Caco-2 (cell line): ENCODE results near the gene RNF11. TPM values are rescaled to one million over a fixed set of nuclear protein-coding genes. Genes with fewer than 3 reads are reported as not detected.

Experiments
- BruUV-seq: library from RNA; stranded (reverse); fragments of 400-500 nt; replicated peaks from 2 replicates; lab custom pipeline; 2021; lab: Mats Ljungman, UMichigan
- CTCF ChIA-PET: fragments of 300-600 bp; sonication (Branson Sonifier 250); formaldehyde crosslinking; loops from one replicate; lab custom pipeline; 2022; ENCODE audit warnings: antibody characterized with exemption; lab: Charles Lee
- POLR2A ChIA-PET: fragments of 300-600 bp; sonication (Branson Sonifier 250); formaldehyde crosslinking; loops from one replicate; lab custom pipeline; 2022; ENCODE audit warnings: antibody characterized with exemption; lab: Charles Lee
- DNase-seq, 2 experiments: peaks; one replicate each; pipeline versions ENCODE4 v3.0.0 to v3.0.0-alpha.2; 2020 to 2022
- H3K27me3 ChIP-seq: replicated peaks from 2 replicates; pipeline ENCODE4 v1.6.0; 2011; ENCODE audit warnings: low read length; ENCODE audit not compliant: control insufficient read depth, insufficient read depth
- H3K36me3 ChIP-seq: 2 replicates; pipeline ENCODE4 v1.5.1; 2011; ENCODE audit warnings: low read length; ENCODE audit not compliant: control insufficient read depth, insufficient read depth
- H3K4me1 ChIP-seq: fragments of 250-450 bp; sonication (Bioruptor Pico); 2 replicates; pipeline ENCODE4 v1.5.1; 2020; ENCODE audit warnings: mild to moderate bottlenecking
- H3K4me3 ChIP-seq: 2 replicates; pipeline ENCODE4 v1.5.1; 2011; ENCODE audit warnings: low read depth, mild to moderate bottlenecking, control low read depth, low read length
- H3K9me3 ChIP-seq: fragments of 250-450 bp; sonication (Bioruptor Pico); 2 replicates; pipeline ENCODE4 v1.5.1; 2020; ENCODE audit warnings: mild to moderate bottlenecking, moderate library complexity
- H3K27ac Mint-ChIP-seq: one replicate; pipeline ENCODE4 v1.8.0; 2022; ENCODE audit warnings: mixed read lengths; ENCODE audit not compliant: unreplicated experiment
- H3K27me3 Mint-ChIP-seq: one replicate; pipeline ENCODE4 v1.8.0; 2022; ENCODE audit warnings: mixed read lengths; ENCODE audit not compliant: insufficient read depth, unreplicated experiment
- H3K36me3 Mint-ChIP-seq: one replicate; pipeline ENCODE4 v1.8.0; 2022; ENCODE audit warnings: mild to moderate bottlenecking, mixed read lengths; ENCODE audit not compliant: insufficient read depth, unreplicated experiment
- H3K4me1 Mint-ChIP-seq: one replicate; pipeline ENCODE4 v1.8.0; 2022; ENCODE audit warnings: low read depth, mixed read lengths; ENCODE audit not compliant: unreplicated experiment
- H3K4me3 Mint-ChIP-seq: one replicate; pipeline ENCODE4 v1.8.0; 2022; ENCODE audit warnings: mild to moderate bottlenecking, moderate library complexity, mixed read lengths; ENCODE audit not compliant: unreplicated experiment
- H3K9me3 Mint-ChIP-seq: one replicate; pipeline ENCODE4 v1.8.0; 2022; ENCODE audit warnings: mixed read lengths; ENCODE audit not compliant: unreplicated experiment
- CTCF ChIP-seq, 2 experiments: fragments of 200-600 bp in 1 of 2; IDR thresholded peaks; 1 replicate in 1 of 2; 2 replicates in 1 of 2; pipeline versions ENCODE4 v1.5.1 to v1.8.0; 2011 to 2022; ENCODE audit warnings: antibody characterized with exemption in 1 of 2, control low read depth in 1 of 2, inconsistent platforms in 1 of 2, low read depth in 1 of 2, low read length in 1 of 2, mild to moderate bottlenecking in 1 of 2, moderate library complexity in 1 of 2; ENCODE audit not compliant: insufficient read depth in 1 of 2, severe bottlenecking in 1 of 2, unreplicated experiment in 1 of 2
- intact Hi-C: fragments of 100-400 bp; cut with micrococcal nuclease; formaldehyde crosslinking; loops from one replicate; pipeline ENCODE4 v1.10.0; 2022; ENCODE audit not compliant: unreplicated experiment
- total RNA-seq: library from RNA; stranded (reverse); gene quantifications from 2 replicates; pipeline ENCODE4 v1.2.3, GENCODE V29; 2022

Gene RNF11
- total RNA-seq, 1 experiment from 2014 or later: 44.1 TPM

- Mint-ChIP-seq H3K27me3 (no peaks in the 10 kb centered on the region), H3K36me3 (no peaks in the 10 kb centered on the region), H3K4me3 (no peak overlapping the region), H3K9me3 (no peaks in the 10 kb centered on the region), H3K4me1 (no peaks in the 10 kb centered on the region), H3K27ac (no peak overlapping the region)
- ChIA-PET CTCF (no interaction called here), POLR2A (no interaction called here)
- intact Hi-C loops: no loop called here
- peaks cover 9% of the 10 kb centered on the region for H3K4me1 ChIP-seq
- no peak for TF ChIP-seq CTCF (IDR thresholded peaks at IDR 0.05; ENCODE audit: insufficient read depth in 1 of 2, low read depth in 1 of 2, low read length in 1 of 2, severe bottlenecking in 1 of 2, unreplicated experiment in 1 of 2)
- no peak for DNase-seq
- H3K36me3 ChIP-seq: no peaks in the 10 kb centered on the region
- no peaks in the 10 kb centered on the region for H3K9me3 ChIP-seq
- no peak overlapping the region for H3K4me3 ChIP-seq
- BruUV-seq: no TSS peak
- no peaks in the 10 kb centered on the region for H3K27me3 ChIP-seq
Observed at GRCh38 chr1:51303751-51304251, 67.7 kb downstream of the RNF11 start.

GRCh38 chr1:51304360-51304759, 68.3 kb downstream of the RNF11 start:
- Histone ChIP-seq H3K4me3 (no peak overlapping the region), H3K27me3 (no peaks in the 10 kb centered on the region), H3K36me3 (no peaks in the 10 kb centered on the region), H3K4me1 (peaks cover 9% of the 10 kb centered on the region), H3K9me3 (no peaks in the 10 kb centered on the region)
- Mint-ChIP-seq H3K4me3 (no peak overlapping the region), H3K9me3 (no peaks in the 10 kb centered on the region), H3K27me3 (no peaks in the 10 kb centered on the region), H3K36me3 (no peaks in the 10 kb centered on the region), H3K27ac (no peak overlapping the region), H3K4me1 (no peaks in the 10 kb centered on the region)
- POLR2A ChIA-PET: no interaction called here
- no TSS peak for BruUV-seq
- intact Hi-C loops: no loop called here
- no peak for DNase-seq
- CTCF ChIA-PET: interaction anchor here (1.9 kb wide), 1 partner anchor 8 kb away, joined by 15 read pairs; no protein-coding TSS in a partner anchor
- no peak for TF ChIP-seq CTCF (IDR thresholded peaks at IDR 0.05; ENCODE audit: insufficient read depth in 1 of 2, low read depth in 1 of 2, low read length in 1 of 2, severe bottlenecking in 1 of 2, unreplicated experiment in 1 of 2)

GRCh38 chr1:51305371-51305823, 69.3 kb downstream of the RNF11 start:
- no peaks in the 10 kb centered on the region for H3K9me3 Mint-ChIP-seq
- no peak overlapping the region for H3K4me3 ChIP-seq
- no peaks in the 10 kb centered on the region for H3K27me3 Mint-ChIP-seq

More at GRCh38 chr1:51305371-51305823, 69.3 kb downstream of the RNF11 start:
- no peak for DNase-seq
- Histone ChIP-seq H3K27me3 (no peaks in the 10 kb centered on the region), H3K9me3 (no peaks in the 10 kb centered on the region), H3K36me3 (no peaks in the 10 kb centered on the region), H3K4me1 (peaks cover 9% of the 10 kb centered on the region)
- CTCF ChIA-PET: interaction anchor here (1.9 kb wide), 1 partner anchor 9 kb away, joined by 15 read pairs; no protein-coding TSS in a partner anchor
- Mint-ChIP-seq H3K4me3 (no peak overlapping the region), H3K27ac (no peak overlapping the region), H3K4me1 (no peaks in the 10 kb centered on the region), H3K36me3 (no peaks in the 10 kb centered on the region)
- intact Hi-C loops: no loop called here
- POLR2A ChIA-PET: no interaction called here
- no peak for TF ChIP-seq CTCF (IDR thresholded peaks at IDR 0.05; ENCODE audit: insufficient read depth in 1 of 2, low read depth in 1 of 2, low read length in 1 of 2, severe bottlenecking in 1 of 2, unreplicated experiment in 1 of 2)
- no TSS peak for BruUV-seq
